Activated CD8-positive, alpha-beta memory T cell treated with anti-CD3 and anti-CD28 coated beads for 4 hours (primary cell): Measurements from ENCODE around the gene ANKLE1.
"Not testable (repeated sequence)": the region's sequence is repeated elsewhere in the genome, so short reads cannot be mapped to it uniquely, and the experiment has no call there.

Source experiments
- DNase-seq, 2 donors: peaks; one replicate each; pipeline ENCODE4 v3.0.0-alpha.2; 2020; ENCODE audit warnings: low read depth in 2 of 2

Gene ANKLE1

GRCh38 chr19:17282488-17283125 is 906 bp downstream of the ANKLE1 start:
- DNase-seq = peak; percentile 58 to 64

- no peak for DNase-seq
Measured at GRCh38 chr19:17283504-17283996, 1.8 kb downstream of the ANKLE1 start.

GRCh38 chr19:17285415-17286135 is 3.9 kb downstream of the ANKLE1 start:
- DNase-seq = no peak

- no peak for DNase-seq
Measured at GRCh38 chr19:17286263-17286662, 4.6 kb downstream of the ANKLE1 start.

GRCh38 chr19:17286752-17287151 is 5.1 kb downstream of the ANKLE1 start:
- DNase-seq = no peak

- no peak for DNase-seq
Measured at GRCh38 chr19:17289489-17289888, 7.8 kb downstream of the ANKLE1 start.

GRCh38 chr19:17292301-17293074 is 10.8 kb downstream of the ANKLE1 start:
- peak; percentile 48 to 66 for DNase-seq

GRCh38 chr19:17293605-17294004 is 11.9 kb downstream of the ANKLE1 start:
- no peak for DNase-seq

GRCh38 chr19:17294051-17294891 is 12.6 kb downstream of the ANKLE1 start:
- DNase-seq = no peak

- not testable (repeated sequence) for DNase-seq
Measured at GRCh38 chr19:17295551-17295950, 13.8 kb downstream of the ANKLE1 start.

- DNase-seq = no peak
Measured at GRCh38 chr19:17296273-17296672, 14.6 kb downstream of the ANKLE1 start.

GRCh38 chr19:17296976-17297375 is 15.3 kb downstream of the ANKLE1 start:
- DNase-seq = no peak

- no peak for DNase-seq
Measured at GRCh38 chr19:17300992-17301619, 19.4 kb downstream of the ANKLE1 start.

- no peak for DNase-seq
Measured at GRCh38 chr19:17302391-17303166, 20.9 kb downstream of the ANKLE1 start.

- DNase-seq = peak; percentile 84
Measured at GRCh38 chr19:17303167-17303939, 21.7 kb downstream of the ANKLE1 start, which contains the start of gene ABHD8. TSS of gene ABHD8 (minus strand) at chr19:17303425. CDS start at chr19:17301616, 1,809 bp downstream.

- no peak for DNase-seq
Measured at GRCh38 chr19:17303940-17304267, 22.2 kb downstream of the ANKLE1 start.

GRCh38 chr19:17304386-17305215 is 22.9 kb downstream of the ANKLE1 start:
- no peak for DNase-seq

- no peak for DNase-seq
Measured at GRCh38 chr19:17305216-17305516, 23.5 kb downstream of the ANKLE1 start.
